SK-N-SH (cell line): Measurements from ENCODE around the gene NAP1L1.

ENCODE experiments used
- CHD2 ChIP-seq: fragments of 150-350 bp; IDR thresholded peaks from 2 replicates; pipeline ENCODE4 v1.6.1; 2018; ENCODE audit warnings: low read length; ENCODE audit not compliant: partially characterized antibody
- CTCF ChIP-seq: fragments of 200-600 bp; sonication (generic); IDR thresholded peaks from 2 replicates; pipeline ENCODE4 v1.6.1; 2017; ENCODE audit warnings: antibody characterized with exemption, mild to moderate bottlenecking, moderate library complexity
- GATA2 ChIP-seq: sonication (generic); formaldehyde crosslinking; IDR thresholded peaks from 2 replicates; pipeline ENCODE4 v1.5.0; 2020; ENCODE audit warnings: mild to moderate bottlenecking, missing genetic modification reagents
- MXI1 ChIP-seq: IDR thresholded peaks from 2 replicates; pipeline ENCODE4 v1.6.1; 2012; ENCODE audit warnings: mild to moderate bottlenecking, low read depth, low read length, improper control_type of control experiment
- POLR2AphosphoS5 ChIP-seq: IDR thresholded peaks from 2 replicates; pipeline ENCODE4 v1.6.1; 2012; ENCODE audit warnings: low read depth, low read length
- RCOR1 ChIP-seq: fragments of 150-350 bp; IDR thresholded peaks from 2 replicates; pipeline ENCODE4 v1.6.1; 2017; ENCODE audit warnings: antibody characterized with exemption, low read length
- TCF12 ChIP-seq: IDR thresholded peaks from 2 replicates; pipeline ENCODE4 v1.4.0; 2012
- TF ChIP-seq, protein P1 (sequence below): IDR thresholded peaks from 2 replicates; pipeline ENCODE4; 2012

DNA sequence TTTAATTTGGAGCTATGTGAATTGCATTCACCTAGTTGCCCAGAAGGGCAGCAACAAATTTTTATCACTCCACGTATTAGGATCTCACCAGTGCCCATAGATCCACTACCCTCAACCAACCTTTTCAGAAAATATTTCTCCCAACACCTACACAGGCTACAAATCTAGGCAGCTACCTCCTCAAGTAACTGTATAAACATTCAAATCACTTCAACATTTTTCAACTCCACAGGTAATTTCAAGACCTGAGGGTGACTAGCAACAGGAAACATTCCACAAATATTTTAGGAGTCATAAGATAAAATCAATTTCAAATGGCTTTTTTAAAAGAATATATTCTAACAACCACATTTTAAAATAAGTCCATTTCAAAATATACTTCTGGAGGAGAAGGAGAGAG, 65.8 kb downstream of the NAP1L1 start:
- TF ChIP-seq CTCF (no peak), RCOR1 (no peak), TCF12 (no peak), MXI1 (no peak), CHD2 (no peak), POLR2AphosphoS5 (no peak), GATA2 (no peak)
- TF ChIP-seq, protein P1, sequence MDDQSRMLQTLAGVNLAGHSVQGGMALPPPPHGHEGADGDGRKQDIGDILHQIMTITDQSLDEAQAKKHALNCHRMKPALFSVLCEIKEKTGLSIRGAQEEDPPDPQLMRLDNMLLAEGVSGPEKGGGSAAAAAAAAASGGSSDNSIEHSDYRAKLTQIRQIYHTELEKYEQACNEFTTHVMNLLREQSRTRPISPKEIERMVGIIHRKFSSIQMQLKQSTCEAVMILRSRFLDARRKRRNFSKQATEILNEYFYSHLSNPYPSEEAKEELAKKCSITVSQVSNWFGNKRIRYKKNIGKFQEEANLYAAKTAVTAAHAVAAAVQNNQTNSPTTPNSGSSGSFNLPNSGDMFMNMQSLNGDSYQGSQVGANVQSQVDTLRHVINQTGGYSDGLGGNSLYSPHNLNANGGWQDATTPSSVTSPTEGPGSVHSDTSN = no peak
